B cell (primary cell): Measurements from ENCODE around the gene DUT. TPM values are rescaled to one million over a fixed set of nuclear protein-coding genes. Genes with fewer than 3 reads are reported as not detected.

Experiments
- ATAC-seq: fragments of 200-7000 bp; cut with Tn5 transposase; one replicate; pipeline ENCODE4 v1.10.0; 2021; ENCODE audit warnings: low read depth, mild to moderate bottlenecking, moderate number of reproducible peaks, moderate library complexity
- CTCF ChIA-PET: fragments of 350-600 bp; sonication (Branson Sonifier 250); formaldehyde crosslinking; loops from one replicate; lab custom pipeline; 2021; ENCODE audit warnings: antibody characterized with exemption, inconsistent platforms; lab: Charles Lee
- POLR2A ChIA-PET: fragments of 350-600 bp; sonication (Branson Sonifier 250); formaldehyde crosslinking; loops from one replicate; lab custom pipeline; 2021; ENCODE audit warnings: antibody characterized with exemption; lab: Charles Lee
- DNase-seq: peaks from one replicate; pipeline ENCODE4 v3.0.0; 2013
- H2AFZ ChIP-seq: 2 replicates; pipeline ENCODE4 v1.6.1; 2012; ENCODE audit warnings: mild to moderate bottlenecking, low read depth, low read length; ENCODE audit not compliant: insufficient read depth, poor library complexity, severe bottlenecking
- H3K27ac ChIP-seq, 2 donors: 1 replicate in 1 of 2; 2 replicates in 1 of 2; pipeline ENCODE4 v1.5.1; 2012 to 2013; ENCODE audit warnings: low read length in 2 of 2, mild to moderate bottlenecking in 2 of 2, moderate library complexity in 1 of 2
- H3K27me3 ChIP-seq, 4 experiments: fragments of 200-600 bp in 1 of 4; sonication (generic) in 1 of 4; replicated peaks in 1 of 4; 1 replicate in 2 of 4; 2 replicates in 2 of 4; pipeline versions ENCODE4 v1.6.1 to v1.7.0; 2013 to 2016; ENCODE audit warnings: low read length in 3 of 4, mild to moderate bottlenecking in 2 of 4, mixed read lengths in 1 of 4, moderate library complexity in 1 of 4; ENCODE audit not compliant: insufficient read depth in 4 of 4, control insufficient read depth in 3 of 4; ENCODE audit errors: control extremely low read depth in 1 of 4
- H3K36me3 ChIP-seq, 2 experiments: replicated peaks in 1 of 2; 1 replicate in 1 of 2; 2 replicates in 1 of 2; pipeline versions ENCODE4 v1.6.1 to v1.7.1; 2013; ENCODE audit warnings: low read length in 1 of 2; ENCODE audit not compliant: insufficient read depth in 2 of 2, control insufficient read depth in 1 of 2; ENCODE audit errors: control extremely low read depth in 1 of 2, extremely low read depth in 1 of 2
- H3K4me1 ChIP-seq, 2 donors: fragments of 200-600 bp in 1 of 2; sonication (generic) in 1 of 2; 1 replicate in 1 of 2; 2 replicates in 1 of 2; pipeline versions ENCODE4 v1.5.1 to v1.6.1; 2013 to 2017; ENCODE audit warnings: low read length in 2 of 2; ENCODE audit not compliant: control insufficient read depth in 2 of 2, insufficient read depth in 2 of 2
- H3K4me2 ChIP-seq: replicated peaks from 2 replicates; pipeline ENCODE3; 2012; ENCODE audit warnings: mild to moderate bottlenecking, low read depth, low read length; ENCODE audit not compliant: poor library complexity, severe bottlenecking
- H3K4me3 ChIP-seq, 5 experiments: fragments of 200-600 bp in 1 of 5; sonication (generic) in 1 of 5; 1 replicate in 3 of 5; 2 replicates in 2 of 5; pipeline versions ENCODE4 v1.5.1 to v1.7.0; 2011 to 2016; ENCODE audit warnings: low read length in 4 of 5, mild to moderate bottlenecking in 4 of 5, low read depth in 2 of 5, control low read depth in 1 of 5, moderate library complexity in 1 of 5; ENCODE audit not compliant: insufficient read depth in 1 of 5; ENCODE audit errors: control extremely low read depth in 1 of 5, extremely low read depth in 1 of 5
- H3K79me2 ChIP-seq: fragments of 200-600 bp; sonication (generic); one replicate; pipeline ENCODE4 v1.6.0; 2016; ENCODE audit warnings: low read length; ENCODE audit not compliant: control insufficient read depth, insufficient read depth
- H3K9ac ChIP-seq: fragments of 200-600 bp; sonication (generic); 2 replicates; pipeline ENCODE4 v1.6.1; 2017; ENCODE audit warnings: mild to moderate bottlenecking, low read length, moderate library complexity
- H3K9me3 ChIP-seq, 3 donors: one replicate each; pipeline versions ENCODE4 v1.6.1 to v1.7.1; 2013; ENCODE audit warnings: low read length in 2 of 3; ENCODE audit not compliant: control insufficient read depth in 2 of 3, insufficient read depth in 1 of 3; ENCODE audit errors: control extremely low read depth in 1 of 3
- H4K20me1 ChIP-seq: 2 replicates; pipeline ENCODE4 v1.6.0; 2012; ENCODE audit warnings: mild to moderate bottlenecking, low read length; ENCODE audit not compliant: insufficient read depth, control insufficient read depth, poor library complexity, severe bottlenecking
- H3K27ac Mint-ChIP-seq: one replicate; pipeline ENCODE4 v1.8.0; 2021; ENCODE audit warnings: mixed read lengths
- H3K27me3 Mint-ChIP-seq: one replicate; pipeline ENCODE4 v1.8.0; 2021; ENCODE audit warnings: mixed read lengths
- H3K4me1 Mint-ChIP-seq: one replicate; pipeline ENCODE4 v1.8.0; 2021; ENCODE audit warnings: mixed read lengths
- H3K4me3 Mint-ChIP-seq: one replicate; pipeline ENCODE4 v1.8.0; 2021; ENCODE audit warnings: mixed read lengths
- H3K9me3 Mint-ChIP-seq: one replicate; pipeline ENCODE4 v1.8.0; 2022; ENCODE audit warnings: mixed read lengths; ENCODE audit not compliant: insufficient read depth
- CTCF ChIP-seq: fragments of 200-600 bp; IDR thresholded peaks from one replicate; pipeline ENCODE4 v1.8.0; 2022; ENCODE audit warnings: antibody characterized with exemption, mild to moderate bottlenecking
- EZH2 ChIP-seq: IDR thresholded peaks from 2 replicates; pipeline ENCODE4 v1.6.1; 2012; ENCODE audit warnings: borderline replicate concordance, low read depth, mild to moderate bottlenecking, moderate library complexity, low read length; ENCODE audit not compliant: insufficient read depth, poor library complexity, severe bottlenecking
- WGBS: methylation state at CpG from one replicate; pipeline ENCODE4 v1.1.5; 2013; ENCODE audit warnings: missing lambda C conversion rate; ENCODE audit not compliant: insufficient coverage; 5-methylcytosine and 5-hydroxymethylcytosine counted together
- intact Hi-C: fragments of 100-400 bp; cut with micrococcal nuclease; formaldehyde crosslinking; loops from one replicate; pipeline ENCODE4 v1.10.0; 2022
- polyA plus RNA-seq: library from polyadenylated mRNA; depleted of rRNA; stranded (reverse); fragments of >200 nt; gene quantifications from 2 replicates; pipeline ENCODE4 v1.2.3, GENCODE V29; 2012
- total RNA-seq, 2 donors: library from RNA; stranded (reverse); fragments of 120-200 nt in 1 of 2; gene quantifications; 1 replicate in 1 of 2; 2 replicates in 1 of 2; pipeline versions ENCODE4 v1.2.3 to v1.2.4, GENCODE V29; 2013 to 2022

The DUT gene
- total and polyA plus RNA-seq, 2 donors (not counting 1 experiment from before 2014, with no cell fraction given), result 59.5 to 84.7 TPM

- Mint-ChIP-seq H3K4me3 (no peak overlapping the region), H3K27ac (no peak overlapping the region), H3K4me1 (no peaks in the 10 kb centered on the region), H3K9me3 (no peaks in the 10 kb centered on the region), H3K27me3 (no peaks in the 10 kb centered on the region)
- Histone ChIP-seq H2AFZ (no peak overlapping the region), H3K9me3 (no peaks in the 10 kb centered on the region), H3K4me2 (no peak overlapping the region), H4K20me1 (no peaks in the 10 kb centered on the region), H3K79me2 (no peaks in the 10 kb centered on the region), H3K27me3 (no peaks in the 10 kb centered on the region), H3K4me1 (no peaks in the 10 kb centered on the region), H3K4me3 (peak overlapping the region in 1 of 5 experiments; percentile 16), H3K9ac (no peak overlapping the region), H3K36me3 (no peaks in the 10 kb centered on the region), H3K27ac (no peak overlapping the region)
- 97% methylated on average over 2 of the region's 2 CpGs for WGBS
- ATAC-seq (no peak), DNase-seq (no peak)
- ChIA-PET CTCF (no interaction called here), POLR2A (no interaction called here)
- intact Hi-C loops, result no loop called here
- TF ChIP-seq CTCF, result no peak
- no peak for TF ChIP-seq EZH2
Measured at GRCh38 chr15:48317221-48317620, 14.0 kb upstream of the DUT start.

DNA sequence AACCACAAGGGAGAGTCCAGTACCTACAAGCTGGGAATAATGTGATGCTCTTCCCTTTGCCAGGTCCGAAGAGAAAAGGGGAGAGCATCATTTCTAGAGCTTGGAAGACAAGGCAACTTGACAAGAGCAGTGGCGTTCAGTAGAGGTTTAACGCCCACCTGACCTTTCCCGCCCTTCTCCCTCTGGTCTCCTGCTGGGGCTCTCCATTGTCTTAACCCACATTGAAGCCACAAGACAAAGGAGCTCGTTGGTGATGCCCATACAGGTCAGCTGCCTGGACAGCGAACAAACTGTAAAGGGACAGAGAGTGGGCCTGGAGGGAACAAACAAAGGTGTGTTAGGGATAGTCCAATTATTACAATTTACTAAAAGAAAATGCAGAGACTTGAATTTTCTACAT is 13.1 kb upstream of the DUT start:
- Histone ChIP-seq H3K9me3 (no peaks in the 10 kb centered on the region), H3K36me3 (no peaks in the 10 kb centered on the region), H3K27me3 (no peaks in the 10 kb centered on the region), H3K9ac (no peak overlapping the region), H3K4me1 (no peaks in the 10 kb centered on the region), H3K4me2 (no peak overlapping the region), H3K27ac (no peak overlapping the region), H4K20me1 (no peaks in the 10 kb centered on the region), H2AFZ (no peak overlapping the region), H3K4me3 (no peak overlapping the region), H3K79me2 (no peaks in the 10 kb centered on the region)
- H3K9me3 Mint-ChIP-seq, result no peaks in the 10 kb centered on the region
- WGBS, result 92% methylated on average over 3 of the region's 6 CpGs
- DNase-seq, result no peak
- TF ChIP-seq EZH2 (no peak), CTCF (no peak)
- H3K4me3 Mint-ChIP-seq, result no peak overlapping the region
- ChIA-PET POLR2A (no interaction called here), CTCF (no interaction called here)
- H3K4me1 Mint-ChIP-seq, result no peaks in the 10 kb centered on the region
- no peak overlapping the region for H3K27ac Mint-ChIP-seq
- ATAC-seq, result no peak
- H3K27me3 Mint-ChIP-seq, result no peaks in the 10 kb centered on the region
- intact Hi-C loops, result no loop called here
